ENCODE measurements around the gene PACRGL.

- no peak; the same call in 1 of the 2 replicates for TF ChIP-seq GATA3 (IDR thresholded peaks at IDR 0.05; ENCODE audit: low read depth, low read length)
- peak; percentile 52; the same call in 1 of the 2 replicates for TF ChIP-seq GATA2 (IDR thresholded peaks at IDR 0.05; ENCODE audit: low read depth, low read length)
Observed at GRCh38 chr4:20684852-20685763, 15.2 kb upstream of the PACRGL start.
